Left lung (tissue), 10 donors: Measurements from ENCODE around the gene WDR1. TPM values are rescaled to one million over a fixed set of nuclear protein-coding genes. Genes with fewer than 3 reads are reported as not detected.

Experiments
- ATAC-seq: fragments of 200-7000 bp; cut with Tn5 transposase; one replicate; pipeline ENCODE4 v1.9.1; 2020; ENCODE audit warnings: moderate library complexity
- DNase-seq, 4 donors: peaks; one replicate each; pipeline ENCODE4 v3.0.0-alpha.2; 2013 to 2020
- H3K27ac ChIP-seq, 2 donors: fragments of 200-600 bp; sonication (generic) in 1 of 2; one replicate each; pipeline versions ENCODE4 v1.5.0 to v1.8.0; 2020 to 2021
- H3K27me3 ChIP-seq, 2 donors: fragments of 200-600 bp; sonication (generic) in 1 of 2; one replicate each; pipeline versions ENCODE4 v1.5.0 to v1.8.0; 2020 to 2021
- H3K36me3 ChIP-seq, 2 donors: fragments of 200-600 bp; sonication (generic) in 1 of 2; one replicate each; pipeline versions ENCODE4 v1.5.0 to v1.8.0; 2020 to 2021
- H3K4me1 ChIP-seq, 2 donors: fragments of 200-600 bp; one replicate each; pipeline ENCODE4 v1.8.0; 2021
- H3K4me3 ChIP-seq, 2 donors: fragments of 200-600 bp; sonication (generic) in 1 of 2; one replicate each; pipeline versions ENCODE4 v1.5.0 to v1.8.0; 2020 to 2021; ENCODE audit warnings: mild to moderate bottlenecking in 1 of 2
- H3K9me3 ChIP-seq, 2 donors: fragments of 200-600 bp; sonication (generic) in 1 of 2; one replicate each; pipeline versions ENCODE4 v1.5.0 to v1.8.0; 2020 to 2021
- intact Hi-C, 2 donors: fragments of 100-400 bp; cut with DNase I; formaldehyde crosslinking; loops; one replicate each; pipeline versions ENCODE4 v1.11.2 to v1.14.2; 2022
- microRNA-seq, 2 donors: library from miRNA; unstranded; fragments of <30 nt; microRNA quantifications; one replicate each; pipeline ENCODE4, GENCODE V29; 2019
- polyA plus RNA-seq, 6 donors: library from polyadenylated mRNA; unstranded; fragments of 120-200 nt; gene quantifications; one replicate each; pipeline ENCODE4 v1.2.1, GENCODE V29; 2013; ENCODE audit not compliant: insufficient read length in 6 of 6
- total RNA-seq, 2 donors: library from RNA; stranded (reverse); fragmentation: NEBNext Ultra II Directional; extraction: Animal tissue kit (Norgen Biotek cat#: 25700); gene quantifications; one replicate each; pipeline ENCODE4 v1.2.1, GENCODE V29; 2021
- TF ChIP-seq, protein P1 (sequence below), 2 donors: fragments of 200-600 bp; sonication (generic) in 1 of 2; IDR thresholded peaks; one replicate each; pipeline versions ENCODE4 v1.5.0 to v1.8.0; 2021; ENCODE audit warnings: antibody characterized with exemption in 2 of 2
- donor health status: DM: no; HTN: yes; CAD: no.
- donor health status: DM: no; HTN: no; CAD: no.

The WDR1 gene
- total and polyA plus RNA-seq, 8 donors = 133 to 303 (median 157) TPM

- TF ChIP-seq, protein P1, sequence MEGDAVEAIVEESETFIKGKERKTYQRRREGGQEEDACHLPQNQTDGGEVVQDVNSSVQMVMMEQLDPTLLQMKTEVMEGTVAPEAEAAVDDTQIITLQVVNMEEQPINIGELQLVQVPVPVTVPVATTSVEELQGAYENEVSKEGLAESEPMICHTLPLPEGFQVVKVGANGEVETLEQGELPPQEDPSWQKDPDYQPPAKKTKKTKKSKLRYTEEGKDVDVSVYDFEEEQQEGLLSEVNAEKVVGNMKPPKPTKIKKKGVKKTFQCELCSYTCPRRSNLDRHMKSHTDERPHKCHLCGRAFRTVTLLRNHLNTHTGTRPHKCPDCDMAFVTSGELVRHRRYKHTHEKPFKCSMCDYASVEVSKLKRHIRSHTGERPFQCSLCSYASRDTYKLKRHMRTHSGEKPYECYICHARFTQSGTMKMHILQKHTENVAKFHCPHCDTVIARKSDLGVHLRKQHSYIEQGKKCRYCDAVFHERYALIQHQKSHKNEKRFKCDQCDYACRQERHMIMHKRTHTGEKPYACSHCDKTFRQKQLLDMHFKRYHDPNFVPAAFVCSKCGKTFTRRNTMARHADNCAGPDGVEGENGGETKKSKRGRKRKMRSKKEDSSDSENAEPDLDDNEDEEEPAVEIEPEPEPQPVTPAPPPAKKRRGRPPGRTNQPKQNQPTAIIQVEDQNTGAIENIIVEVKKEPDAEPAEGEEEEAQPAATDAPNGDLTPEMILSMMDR (IDR thresholded peaks at IDR 0.05) = no peak
- DNase-seq (no peak), ATAC-seq (no peak)
- Histone ChIP-seq H3K36me3 (no peaks in the 10 kb centered on the region), H3K9me3 (no peaks in the 10 kb centered on the region), H3K4me3 (no peak overlapping the region), H3K27ac (no peak overlapping the region), H3K4me1 (peaks cover 0 to 39% of the 10 kb centered on the region in 2 donors), H3K27me3 (no peaks in the 10 kb centered on the region)
- intact Hi-C loops = no loop called here
These were observed 90.1 kb downstream of the WDR1 start for GRCh38 chr4:10026485-10026884.

- H3K4me3 ChIP-seq = no peak overlapping the region
- no peak for DNase-seq
- no peaks in the 10 kb centered on the region for H3K27me3 ChIP-seq
- no peaks in the 10 kb centered on the region for H3K9me3 ChIP-seq
- no peak for ATAC-seq
- no peaks in the 10 kb centered on the region for H3K36me3 ChIP-seq
- peaks cover 0 to 42% of the 10 kb centered on the region in 2 donors for H3K4me1 ChIP-seq
- intact Hi-C loops = no loop called here
- TF ChIP-seq, protein P1 (IDR thresholded peaks at IDR 0.05) = no peak
- H3K27ac ChIP-seq = no peak overlapping the region
These were observed 91.3 kb downstream of the WDR1 start for GRCh38 chr4:10025230-10025806.

Small RNA genes lying within 50 kb of the gene (microRNA-seq; reads per million reads assigned to microRNA genes)
- gene MIR3138 = 0.84 to 0.96 reads per million in 2 donors

Other genes with a start within 250 kb of the WDR1 start
- gene SLC2A9, start 95.3 kb downstream of the WDR1 start, total RNA-seq = 10 to 100 TPM; 10.6 to 19.0 TPM
- 1 to 10 TPM; 2.2 to 4.6 (median 4.3) TPM for gene SLC2A9, start 95.3 kb downstream of the WDR1 start, polyA plus RNA-seq